HG02610 (cell line): ENCODE results near the gene PDE6G.

Experiments
- ATAC-seq: cut with Tn5 transposase; IDR thresholded peaks from one replicate; pipeline ENCODE4 v1.9.1; 2021; ENCODE audit warnings: mild to moderate bottlenecking, moderate library complexity; ENCODE audit not compliant: unreplicated experiment

PDE6G gene

DNA sequence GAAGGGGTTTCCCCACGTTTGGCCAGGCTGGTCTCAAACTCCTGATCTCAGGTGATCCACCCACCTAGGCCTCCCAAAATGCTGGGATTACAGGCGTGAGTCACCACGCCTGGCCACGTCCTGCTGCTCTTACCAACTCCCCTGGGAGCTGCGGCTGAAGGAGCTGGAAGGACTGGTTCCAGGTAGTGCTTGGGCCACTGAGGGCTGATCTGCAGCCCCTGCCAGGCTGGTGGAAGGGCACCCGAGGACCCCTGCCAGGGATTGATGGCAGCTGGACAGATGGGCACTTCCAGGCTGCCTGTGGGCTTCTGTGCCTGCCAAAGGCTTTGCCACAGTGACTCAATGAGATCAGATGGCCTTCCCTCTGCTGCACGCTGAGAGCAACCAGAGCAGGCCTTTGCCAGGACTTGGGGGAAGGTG is 7.7 kb upstream of the PDE6G start:
- no peak for ATAC-seq

DNA sequence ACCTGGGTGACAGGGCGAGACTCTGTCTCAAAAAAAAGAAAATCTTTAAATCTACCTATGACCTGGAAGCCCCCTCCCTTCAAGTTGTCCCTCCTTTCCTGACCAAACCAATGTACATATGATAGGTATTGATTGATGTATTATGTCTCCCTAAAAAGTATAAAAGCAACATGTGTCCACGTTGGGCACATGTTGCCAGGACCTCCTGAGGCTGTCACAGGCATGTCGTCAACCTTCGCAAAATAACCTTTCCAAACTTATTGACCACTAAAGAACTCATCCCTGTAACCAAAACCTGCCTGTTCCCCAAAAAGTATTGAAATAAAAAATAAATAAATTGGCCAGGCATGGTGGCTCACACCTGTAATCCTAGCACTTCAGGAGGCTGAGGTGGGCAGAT is 5.7 kb upstream of the PDE6G start:
- ATAC-seq, result no peak

GRCh38 chr17:81660441-81660840 is 4.1 kb upstream of the PDE6G start:
- ATAC-seq, result no peak

- ATAC-seq, result no peak
Observed at GRCh38 chr17:81659038-81659437, 2.7 kb upstream of the PDE6G start.

DNA sequence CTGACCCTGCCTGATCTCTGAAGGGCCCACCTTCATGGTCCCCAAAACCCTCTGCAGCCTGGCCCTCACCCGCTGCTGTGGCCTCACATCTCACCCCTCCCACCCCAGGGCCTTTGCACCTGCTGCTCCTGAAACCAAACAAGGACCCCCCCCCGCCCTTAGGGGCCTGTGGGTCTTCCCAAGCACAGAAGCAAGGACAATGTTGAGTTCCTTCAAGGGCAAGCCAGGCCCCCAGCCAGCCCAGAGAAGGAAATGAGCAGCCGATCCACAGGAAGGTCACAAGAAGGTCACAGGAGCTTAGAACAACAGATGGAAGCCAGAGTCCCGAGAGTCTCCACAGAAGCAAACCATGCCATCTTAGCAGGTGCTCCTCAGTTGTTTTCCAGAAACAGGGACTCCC is 493 bp upstream of the PDE6G start:
- no peak for ATAC-seq

GRCh38 chr17:81655378-81656117 is 794 bp downstream of the PDE6G start:
- ATAC-seq, result no peak

- no peak for ATAC-seq
Observed at GRCh38 chr17:81652906-81653771, 3.2 kb downstream of the PDE6G start.

GRCh38 chr17:81651692-81652091 is 4.7 kb downstream of the PDE6G start:
- no peak for ATAC-seq

DNA sequence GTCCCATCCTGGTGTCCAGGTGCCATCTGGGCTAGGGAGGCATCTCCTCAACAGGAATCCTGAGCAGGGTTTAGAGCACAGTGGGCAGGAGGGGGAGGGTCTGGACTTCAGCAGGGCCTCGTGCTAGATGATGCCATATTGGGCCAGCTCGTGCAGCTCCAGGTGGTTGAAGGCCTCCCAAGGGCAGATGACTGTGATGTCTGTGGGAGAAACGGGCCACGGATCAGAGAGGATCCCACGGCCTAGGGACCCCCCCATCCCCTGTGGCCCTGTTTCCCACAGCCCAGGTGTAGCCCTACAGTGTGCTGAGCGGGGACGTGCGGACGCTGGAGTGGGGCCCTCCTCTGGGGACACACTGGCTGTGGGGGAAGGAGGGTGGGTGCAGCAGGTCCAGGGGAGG is 5.4 kb downstream of the PDE6G start:
- ATAC-seq, result no peak

GRCh38 chr17:81648707-81649085 is 7.6 kb downstream of the PDE6G start:
- ATAC-seq, result no peak

- no peak for ATAC-seq
Observed at GRCh38 chr17:81648013-81648706, 8.2 kb downstream of the PDE6G start.

- no peak for ATAC-seq
Observed at GRCh38 chr17:81647640-81648012, 8.7 kb downstream of the PDE6G start.

- ATAC-seq, result no peak
Observed at GRCh38 chr17:81646869-81647600, 9.3 kb downstream of the PDE6G start.

GRCh38 chr17:81644976-81645952 is 11.1 kb downstream of the PDE6G start:
- ATAC-seq, result no peak

DNA sequence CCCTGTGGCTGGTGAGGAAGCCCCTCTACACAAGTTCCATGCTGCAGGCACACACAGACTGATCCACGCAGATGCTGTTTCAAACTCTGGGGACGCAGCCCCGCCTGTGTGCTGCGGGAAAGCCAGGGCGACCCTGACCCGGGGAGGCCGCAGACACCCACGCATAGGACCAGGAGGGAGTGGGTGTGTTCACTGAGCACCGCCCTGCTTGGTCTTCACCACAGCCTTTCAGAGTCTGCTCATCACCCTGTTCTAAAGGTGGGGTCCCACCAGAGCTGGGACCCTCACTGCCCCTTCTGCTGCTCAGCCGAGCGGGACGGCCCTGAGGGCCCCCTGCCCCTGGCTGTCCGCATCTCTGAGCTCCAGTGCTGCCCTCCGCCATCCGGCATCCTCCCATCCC is 11.8 kb downstream of the PDE6G start:
- ATAC-seq, result no peak

DNA sequence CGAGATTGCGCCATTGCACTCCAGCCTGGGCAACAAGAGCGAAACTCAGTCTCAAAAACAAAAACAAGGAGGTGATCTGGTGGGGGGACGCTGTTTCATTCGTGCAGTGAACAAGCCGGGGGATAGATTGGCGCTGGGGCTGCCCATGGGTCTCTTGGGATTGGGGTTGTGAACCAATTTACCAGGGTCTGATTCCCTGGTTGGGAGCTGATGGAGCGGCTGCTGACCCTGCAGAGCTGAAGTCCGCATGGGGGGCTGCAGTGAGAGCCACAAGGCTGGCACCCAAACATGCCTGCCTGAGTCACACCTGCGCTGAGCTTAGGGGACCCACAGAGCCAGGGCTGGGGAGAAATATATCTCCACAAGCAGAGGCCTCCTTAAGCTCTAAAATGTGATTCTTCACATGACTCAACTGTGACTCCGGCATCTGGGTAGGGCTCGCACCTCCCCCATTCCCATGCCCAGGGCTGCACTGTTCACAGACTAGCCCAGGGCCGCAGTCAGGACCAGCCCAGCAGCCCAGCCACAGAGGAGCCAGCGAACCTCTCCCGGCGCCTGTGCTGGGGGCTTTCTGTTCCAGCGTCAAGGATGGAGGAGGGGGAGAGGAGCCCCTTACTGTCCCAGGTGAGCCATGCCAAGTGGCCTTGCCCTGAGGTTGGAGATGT is 14.4 kb downstream of the PDE6G start:
- no peak for ATAC-seq

DNA sequence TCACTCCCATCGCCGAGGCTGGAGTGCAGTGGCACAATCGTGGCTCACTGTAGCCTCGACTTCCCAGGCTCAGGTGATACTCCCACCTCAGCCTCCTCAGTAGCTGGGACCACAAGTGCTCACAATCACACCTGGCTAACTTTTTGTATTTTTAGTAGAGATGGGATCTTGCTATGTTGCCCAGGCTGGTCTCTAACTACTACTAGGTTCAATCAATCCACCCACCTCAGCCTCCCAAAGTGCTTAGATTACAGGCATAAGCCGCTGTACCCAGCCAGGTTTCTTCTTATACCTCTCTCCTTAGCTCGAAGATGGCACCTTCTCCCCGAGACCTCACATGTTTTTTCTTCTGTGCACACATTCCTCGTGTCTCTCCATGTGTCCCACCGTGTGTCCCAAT is 16.3 kb downstream of the PDE6G start:
- ATAC-seq, result no peak

DNA sequence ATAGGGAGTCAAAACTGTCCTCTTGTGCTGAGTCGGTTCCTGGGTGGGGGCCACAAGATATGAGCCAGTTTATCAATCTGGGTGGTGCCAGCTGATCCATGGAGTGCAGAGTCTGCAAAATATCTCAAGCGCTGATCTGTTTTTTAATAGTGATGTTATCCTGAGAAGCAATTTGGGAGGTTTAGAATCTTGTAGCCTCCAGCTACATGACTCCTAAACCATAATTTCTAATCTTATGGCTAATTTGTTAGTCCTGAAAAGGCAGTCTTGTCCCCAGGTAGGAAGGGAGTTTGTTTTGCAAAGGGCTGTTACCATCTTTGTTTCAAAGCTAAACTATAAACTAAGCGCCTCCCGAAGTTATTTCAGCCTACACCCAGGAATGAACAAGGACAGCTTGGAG is 17.7 kb downstream of the PDE6G start:
- no peak for ATAC-seq

DNA sequence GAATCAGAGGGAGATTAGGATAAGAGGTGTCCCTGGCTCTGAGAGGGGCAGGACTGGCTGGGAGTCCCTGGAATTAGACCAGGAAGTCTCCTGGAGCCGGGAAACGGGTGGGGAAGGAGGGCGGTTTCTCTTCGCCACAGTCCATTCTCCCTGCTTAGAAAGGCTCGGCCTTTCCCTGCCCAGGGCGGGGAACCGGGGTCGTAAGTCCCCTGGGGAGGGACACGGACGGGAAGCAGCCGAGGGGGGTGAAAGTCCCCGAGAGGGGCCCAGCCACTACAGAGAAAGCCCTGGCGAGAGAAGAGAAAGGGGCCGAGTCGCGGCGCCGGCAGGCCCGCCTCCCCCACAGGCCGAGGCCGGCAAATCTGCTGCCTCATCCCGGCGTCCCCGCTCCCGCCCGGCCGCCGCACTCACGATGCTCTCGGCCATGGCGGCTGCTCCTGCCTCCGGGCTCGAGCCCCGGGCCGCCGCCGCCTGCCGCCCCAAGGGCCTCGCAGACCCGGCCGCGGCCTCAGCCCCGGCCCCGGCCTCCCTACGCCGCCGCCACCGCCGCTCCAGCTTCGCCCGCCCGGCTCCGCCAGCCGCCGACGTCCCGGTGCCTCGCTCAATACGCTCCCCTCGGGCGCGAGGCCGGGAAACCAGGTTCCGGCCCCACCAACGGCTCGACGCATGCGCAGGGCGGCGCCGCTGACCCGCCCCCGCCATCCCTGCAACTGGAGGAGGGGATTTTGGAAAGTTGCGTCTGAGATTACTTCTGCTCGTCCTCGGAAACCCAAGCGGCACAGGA is 19.6 kb downstream of the PDE6G start, which contains the start of the genes NPLOC4 and TSPAN10:
Gene NPLOC4, minus strand, starts transcription at position 608 of the 784 bp plus-strand sequence. Its CDS starts 182 bp downstream, at position 426.
Gene TSPAN10, plus strand, starts transcription at position 692 of the 784 bp plus-strand sequence. CDS start 5,217 bp downstream, outside the sequence.
- peak; percentile 87 for ATAC-seq
